ENCODE measurements around the gene ZNF428. TPM values are rescaled to one million over a fixed set of nuclear protein-coding genes. Genes with fewer than 3 reads are reported as not detected.

ZNF428 gene
- total RNA-seq, 1 donor from 2014 or later = 53.4 TPM

GRCh38 chr19:43575156-43575950 lies 44.1 kb downstream of the ZNF428 start, which contains the start of the genes PINLYP and XRCC1:
Gene PINLYP (plus strand): TSS chr19:43575801. CDS start chr19:43577192, 1,391 bp downstream.
Gene XRCC1 (minus strand): TSS chr19:43575527. CDS start chr19:43575458, 69 bp downstream.
- no peaks in the 10 kb centered on the region for H3K9me3 ChIP-seq (ENCODE audit: insufficient read depth, low read depth, low read length)
- H3K27me3 Mint-ChIP-seq (ENCODE audit: low read depth, unreplicated experiment) = peaks cover 13% of the 10 kb centered on the region
- H3K4me3 ChIP-seq (ENCODE audit: insufficient read depth, low read depth, low read length) = peak within 1 kb of the TSS; percentile 90
- H3K4me2 ChIP-seq (ENCODE audit: low read length) = peak within 1 kb of the TSS; percentile 97
- DNase-seq (ENCODE audit: low read depth) (peak; percentile 95), FAIRE-seq (peak; percentile 85)
- peaks cover 2% of the 10 kb centered on the region for H3K4me1 Mint-ChIP-seq (ENCODE audit: low read depth, unreplicated experiment)
- H2AFZ ChIP-seq (ENCODE audit: low read depth, low read length) = peak within 1 kb of the TSS; percentile 81
- peaks cover 2% of the 10 kb centered on the region for H3K36me3 ChIP-seq (ENCODE audit: insufficient read depth, low read length)
- TF ChIP-seq EZH2 (IDR thresholded peaks at IDR 0.05; ENCODE audit: insufficient read depth, low read length) = no peak
- no peak for TF ChIP-seq CTCF (IDR thresholded peaks at IDR 0.05; ENCODE audit: insufficient read depth, low read depth, low read length)
- peak within 1 kb of the TSS; percentile 85 for H3K27ac ChIP-seq (ENCODE audit: low read depth, low read length)
- H3K4me1 ChIP-seq (ENCODE audit: insufficient read depth, low read length) = peaks cover 11% of the 10 kb centered on the region
- peaks cover 6% of the 10 kb centered on the region for H3K36me3 Mint-ChIP-seq (ENCODE audit: low read depth, unreplicated experiment)
- H3K9me3 Mint-ChIP-seq (ENCODE audit: unreplicated experiment) = peaks cover 2% of the 10 kb centered on the region
- peaks cover 28% of the 10 kb centered on the region for H3K79me2 ChIP-seq (ENCODE audit: insufficient read depth, low read length)
- H4K20me1 ChIP-seq (ENCODE audit: insufficient read depth, low read length) = peaks cover 2% of the 10 kb centered on the region
- H3K4me3 Mint-ChIP-seq (ENCODE audit: unreplicated experiment) = peak within 1 kb of the TSS; percentile 95
- H3K27me3 ChIP-seq (ENCODE audit: insufficient read depth, low read length) = no peaks in the 10 kb centered on the region
- H3K9ac ChIP-seq (ENCODE audit: low read length) = peak within 1 kb of the TSS; percentile 95
- H3K27ac Mint-ChIP-seq (ENCODE audit: unreplicated experiment) = peak within 1 kb of the TSS; percentile 77

DNA sequence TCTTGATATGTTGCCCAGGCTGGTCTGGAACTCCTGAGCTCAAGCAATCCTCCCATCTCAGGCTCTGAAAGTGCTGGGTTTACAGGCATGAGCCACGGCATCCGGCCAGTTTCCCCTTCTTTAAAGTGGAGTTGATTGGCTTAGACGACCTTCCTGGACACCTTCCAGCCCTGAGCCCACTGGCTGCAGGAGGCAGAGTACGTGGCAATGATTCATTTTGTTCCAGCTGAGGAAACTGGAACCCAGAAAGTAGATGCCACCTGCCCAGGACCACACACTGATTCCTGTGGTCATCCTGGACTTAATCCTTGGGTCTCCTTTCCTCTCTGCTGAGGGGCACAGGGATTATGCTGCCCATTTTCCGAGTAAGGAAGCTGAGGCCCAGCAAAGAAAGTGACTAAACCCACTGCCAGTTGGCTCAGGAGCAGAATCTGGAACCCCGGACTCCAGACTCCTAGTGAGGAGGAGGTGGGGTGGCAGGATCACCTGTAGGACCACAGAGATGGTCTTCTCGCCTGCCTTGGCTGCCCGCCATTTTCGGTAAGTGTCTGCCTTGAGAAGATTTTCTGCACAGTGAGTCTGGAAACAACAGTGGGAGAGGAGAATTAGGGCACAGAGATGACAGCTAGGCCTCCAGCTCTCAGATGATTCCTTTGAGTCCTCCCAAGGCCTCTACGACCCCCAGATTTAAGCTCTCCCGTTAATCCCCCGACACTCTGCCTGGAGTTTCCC lies 44.8 kb downstream of the ZNF428 start:
- H3K9me3 ChIP-seq (ENCODE audit: insufficient read depth, low read depth, low read length) = no peaks in the 10 kb centered on the region
- peak overlapping the region; percentile 95 for H3K9ac ChIP-seq (ENCODE audit: low read length)
- peak overlapping the region; percentile 90 for H3K4me3 ChIP-seq (ENCODE audit: insufficient read depth, low read depth, low read length)
- peaks cover 11% of the 10 kb centered on the region for H3K4me1 ChIP-seq (ENCODE audit: insufficient read depth, low read length)
- peaks cover 10% of the 10 kb centered on the region for H4K20me1 ChIP-seq (ENCODE audit: insufficient read depth, low read length)
- H3K79me2 ChIP-seq (ENCODE audit: insufficient read depth, low read length) = peaks cover 28% of the 10 kb centered on the region
- Mint-ChIP-seq H3K4me1 (ENCODE audit: low read depth, unreplicated experiment) (peaks cover 2% of the 10 kb centered on the region), H3K36me3 (ENCODE audit: low read depth, unreplicated experiment) (peaks cover 6% of the 10 kb centered on the region), H3K9me3 (ENCODE audit: unreplicated experiment) (peaks cover 2% of the 10 kb centered on the region), H3K27ac (ENCODE audit: unreplicated experiment) (peak overlapping the region; percentile 77), H3K4me3 (ENCODE audit: unreplicated experiment) (peak overlapping the region; percentile 95), H3K27me3 (ENCODE audit: low read depth, unreplicated experiment) (peaks cover 8% of the 10 kb centered on the region)
- TF ChIP-seq CTCF (IDR thresholded peaks at IDR 0.05; ENCODE audit: insufficient read depth, low read depth, low read length) (no peak), EZH2 (IDR thresholded peaks at IDR 0.05; ENCODE audit: insufficient read depth, low read length) (no peak)
- DNase-seq (ENCODE audit: low read depth) (peak; percentile 64), FAIRE-seq (no peak)
- H3K27me3 ChIP-seq (ENCODE audit: insufficient read depth, low read length) = no peaks in the 10 kb centered on the region
- peak overlapping the region; percentile 81 for H2AFZ ChIP-seq (ENCODE audit: low read depth, low read length)
- peak overlapping the region; percentile 85 for H3K27ac ChIP-seq (ENCODE audit: low read depth, low read length)
- H3K36me3 ChIP-seq (ENCODE audit: insufficient read depth, low read length) = peaks cover 5% of the 10 kb centered on the region
- peak overlapping the region; percentile 97 for H3K4me2 ChIP-seq (ENCODE audit: low read length)

Data from astrocyte (in vitro differentiated cells and primary cell).